Measurements from ENCODE around the gene OSBPL3.

The OSBPL3 gene

DNA sequence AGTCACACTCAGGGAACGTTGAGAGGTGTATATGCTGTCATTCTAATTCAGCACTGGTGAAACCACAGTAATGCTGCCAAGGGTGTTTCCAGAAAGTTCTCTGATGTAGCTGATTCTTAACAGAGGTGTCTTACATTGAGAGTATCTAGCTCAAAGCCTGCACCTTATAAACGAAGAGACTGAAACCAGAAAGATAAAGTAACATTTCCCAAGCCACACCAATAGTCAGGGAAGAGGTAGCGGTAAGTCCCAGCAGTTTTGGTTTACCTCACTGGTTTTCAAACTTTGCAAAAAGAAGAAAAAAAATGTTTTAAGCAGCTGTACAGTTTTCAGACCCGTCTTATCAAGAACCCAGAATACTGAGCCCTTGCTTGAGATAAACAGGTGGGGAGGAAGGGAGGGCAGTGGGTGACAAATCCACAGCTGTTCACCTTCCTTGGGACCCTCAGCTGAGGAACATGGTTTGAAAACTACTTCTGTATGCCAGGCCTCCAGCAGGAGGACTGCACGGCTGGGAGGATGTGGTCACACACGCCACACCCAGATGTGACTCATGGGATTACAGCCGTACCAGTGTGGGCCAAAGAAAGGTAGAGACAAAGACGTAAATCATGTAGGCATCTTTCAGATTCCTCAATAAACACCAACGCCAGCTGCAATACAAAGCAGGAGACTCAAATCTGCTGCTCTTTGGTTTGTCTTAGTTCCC, 158.8 kb downstream of the OSBPL3 start:
- no peaks in the 10 kb centered on the region for H4K20me1 ChIP-seq (ENCODE audit: low read depth, low read length)
- TF ChIP-seq, protein P1, sequence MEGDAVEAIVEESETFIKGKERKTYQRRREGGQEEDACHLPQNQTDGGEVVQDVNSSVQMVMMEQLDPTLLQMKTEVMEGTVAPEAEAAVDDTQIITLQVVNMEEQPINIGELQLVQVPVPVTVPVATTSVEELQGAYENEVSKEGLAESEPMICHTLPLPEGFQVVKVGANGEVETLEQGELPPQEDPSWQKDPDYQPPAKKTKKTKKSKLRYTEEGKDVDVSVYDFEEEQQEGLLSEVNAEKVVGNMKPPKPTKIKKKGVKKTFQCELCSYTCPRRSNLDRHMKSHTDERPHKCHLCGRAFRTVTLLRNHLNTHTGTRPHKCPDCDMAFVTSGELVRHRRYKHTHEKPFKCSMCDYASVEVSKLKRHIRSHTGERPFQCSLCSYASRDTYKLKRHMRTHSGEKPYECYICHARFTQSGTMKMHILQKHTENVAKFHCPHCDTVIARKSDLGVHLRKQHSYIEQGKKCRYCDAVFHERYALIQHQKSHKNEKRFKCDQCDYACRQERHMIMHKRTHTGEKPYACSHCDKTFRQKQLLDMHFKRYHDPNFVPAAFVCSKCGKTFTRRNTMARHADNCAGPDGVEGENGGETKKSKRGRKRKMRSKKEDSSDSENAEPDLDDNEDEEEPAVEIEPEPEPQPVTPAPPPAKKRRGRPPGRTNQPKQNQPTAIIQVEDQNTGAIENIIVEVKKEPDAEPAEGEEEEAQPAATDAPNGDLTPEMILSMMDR (IDR thresholded peaks at IDR 0.05; ENCODE audit: insufficient read depth, low read length, poor library complexity, severe bottlenecking): no peak
- no peak for TF ChIP-seq EZH2phosphoT487 (conservative IDR thresholded peaks at IDR 0.05; ENCODE audit: low read length)
- peak overlapping the region; percentile 29 for H3K4me3 ChIP-seq (ENCODE audit: insufficient read depth, low read length, poor library complexity, severe bottlenecking)
- H3K79me2 ChIP-seq (ENCODE audit: insufficient read depth, low read length): peaks cover 17% of the 10 kb centered on the region
- H2AFZ ChIP-seq (ENCODE audit: low read depth, low read length, severe bottlenecking): no peak overlapping the region
- peak overlapping the region; percentile 81 for H3K4me2 ChIP-seq (ENCODE audit: low read depth, low read length, poor library complexity, severe bottlenecking)
- H3K27me3 ChIP-seq (ENCODE audit: low read length): no peaks in the 10 kb centered on the region
- H3K9me2 ChIP-seq (replicated peaks; ENCODE audit: insufficient read depth, low read length): no peaks in the 10 kb centered on the region
- H3F3A ChIP-seq (ENCODE audit: insufficient read depth): peaks cover 48% of the 10 kb centered on the region
- peaks cover 28% of the 10 kb centered on the region; the same call in 1 of the 2 replicates for H3K36me3 ChIP-seq (ENCODE audit: low read length)
- H3K9me3 ChIP-seq (ENCODE audit: insufficient read depth, low read length): no peaks in the 10 kb centered on the region
- H3K9ac ChIP-seq (ENCODE audit: low read length): peak overlapping the region; percentile 54
- peak overlapping the region; percentile 97 for H3K27ac ChIP-seq (ENCODE audit: low read depth, low read length)

DNA sequence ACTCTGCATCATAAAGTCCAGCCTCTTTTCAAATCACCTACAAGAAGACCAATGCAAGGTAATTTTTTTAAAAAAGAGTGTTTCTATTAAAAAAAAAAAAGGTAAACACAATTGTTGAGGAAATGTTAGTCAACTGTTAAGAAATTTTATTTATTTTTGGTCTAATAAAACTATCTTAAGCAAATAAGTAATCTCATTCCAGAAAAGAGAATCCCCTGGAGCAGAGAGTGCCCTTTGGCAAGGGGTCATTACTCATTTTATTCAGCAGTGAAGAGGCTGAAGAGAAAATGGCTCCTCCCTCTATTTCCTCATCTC, 159.3 kb downstream of the OSBPL3 start:
- peak overlapping the region; percentile 54 for H3K9ac ChIP-seq (ENCODE audit: low read length)
- peak overlapping the region; percentile 9 for H2AFZ ChIP-seq (ENCODE audit: low read depth, low read length, severe bottlenecking)
- H3K9me3 ChIP-seq (ENCODE audit: insufficient read depth, low read length): no peaks in the 10 kb centered on the region
- no peak for TF ChIP-seq EZH2phosphoT487 (conservative IDR thresholded peaks at IDR 0.05; ENCODE audit: low read length)
- TF ChIP-seq, protein P1 (IDR thresholded peaks at IDR 0.05; ENCODE audit: insufficient read depth, low read length, poor library complexity, severe bottlenecking): no peak
- H3K4me3 ChIP-seq (ENCODE audit: insufficient read depth, low read length, poor library complexity, severe bottlenecking): peak overlapping the region; percentile 29
- H3K36me3 ChIP-seq (ENCODE audit: low read length): peaks cover 31% of the 10 kb centered on the region; the same call in 1 of the 2 replicates
- H3K27me3 ChIP-seq (ENCODE audit: low read length): no peaks in the 10 kb centered on the region
- peaks cover 48% of the 10 kb centered on the region for H3F3A ChIP-seq (ENCODE audit: insufficient read depth)
- no peaks in the 10 kb centered on the region for H4K20me1 ChIP-seq (ENCODE audit: low read depth, low read length)
- H3K9me2 ChIP-seq (replicated peaks; ENCODE audit: insufficient read depth, low read length): no peaks in the 10 kb centered on the region
- peak overlapping the region; percentile 81 for H3K4me2 ChIP-seq (ENCODE audit: low read depth, low read length, poor library complexity, severe bottlenecking)
- peaks cover 17% of the 10 kb centered on the region for H3K79me2 ChIP-seq (ENCODE audit: insufficient read depth, low read length)
- H3K27ac ChIP-seq (ENCODE audit: low read depth, low read length): peak overlapping the region; percentile 97

DNA sequence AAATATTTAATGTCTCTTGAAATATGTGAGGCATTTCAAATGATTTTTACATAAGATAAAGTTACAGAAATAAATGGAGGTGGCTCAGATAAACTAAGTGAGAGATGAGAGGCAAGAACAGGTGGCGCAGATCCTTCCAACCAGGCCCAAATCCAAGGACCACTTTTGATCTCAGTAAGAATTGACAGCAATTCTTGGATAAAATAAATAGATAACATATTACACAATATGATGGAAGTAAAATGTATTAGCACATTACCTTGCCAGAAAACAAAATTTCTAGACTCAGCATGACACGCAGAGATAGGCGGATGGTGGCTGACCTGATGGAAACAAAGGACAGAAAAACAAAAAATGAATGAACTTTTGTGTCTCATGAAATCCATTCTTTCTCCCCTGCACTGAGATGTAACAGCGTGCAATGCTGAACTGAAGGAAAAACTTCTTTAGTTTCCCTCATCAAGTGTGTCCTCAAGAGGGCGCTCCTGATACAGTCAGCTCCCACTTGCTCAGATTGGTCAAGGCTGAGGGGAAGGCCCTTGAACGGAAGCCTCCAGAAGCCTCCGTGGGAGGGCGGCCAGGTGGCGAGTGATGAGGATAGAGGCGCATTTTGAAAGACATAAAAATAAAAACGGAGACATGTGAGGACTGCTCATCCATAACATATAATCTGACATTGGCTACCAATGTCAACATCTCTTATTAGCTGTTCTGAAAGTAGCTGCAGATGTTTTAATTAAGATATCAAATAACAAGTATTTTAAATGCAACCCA, 159.9 kb downstream of the OSBPL3 start:
- no peaks in the 10 kb centered on the region for H3K27me3 ChIP-seq (ENCODE audit: low read length)
- TF ChIP-seq EZH2phosphoT487 (conservative IDR thresholded peaks at IDR 0.05; ENCODE audit: low read length): no peak
- TF ChIP-seq, protein P1 (IDR thresholded peaks at IDR 0.05; ENCODE audit: insufficient read depth, low read length, poor library complexity, severe bottlenecking): peak; percentile 96
- peaks cover 17% of the 10 kb centered on the region for H3K79me2 ChIP-seq (ENCODE audit: insufficient read depth, low read length)
- H4K20me1 ChIP-seq (ENCODE audit: low read depth, low read length): no peaks in the 10 kb centered on the region
- H3K36me3 ChIP-seq (ENCODE audit: low read length): peaks cover 33% of the 10 kb centered on the region; the same call in 1 of the 2 replicates
- H3K4me3 ChIP-seq (ENCODE audit: insufficient read depth, low read length, poor library complexity, severe bottlenecking): peak overlapping the region; percentile 36
- peak overlapping the region; percentile 9 for H2AFZ ChIP-seq (ENCODE audit: low read depth, low read length, severe bottlenecking)
- peak overlapping the region; percentile 54 for H3K9ac ChIP-seq (ENCODE audit: low read length)
- peaks cover 48% of the 10 kb centered on the region for H3F3A ChIP-seq (ENCODE audit: insufficient read depth)
- H3K27ac ChIP-seq (ENCODE audit: low read depth, low read length): peak overlapping the region; percentile 97
- H3K4me2 ChIP-seq (ENCODE audit: low read depth, low read length, poor library complexity, severe bottlenecking): peak overlapping the region; percentile 81
- H3K9me3 ChIP-seq (ENCODE audit: insufficient read depth, low read length): no peaks in the 10 kb centered on the region
- H3K9me2 ChIP-seq (replicated peaks; ENCODE audit: insufficient read depth, low read length): no peaks in the 10 kb centered on the region
